H1 (cell line): Measurements from ENCODE around the gene IFT43. TPM values are rescaled to one million over a fixed set of nuclear protein-coding genes. Genes with fewer than 3 reads are reported as not detected.

Experiments used
- BRCA1 ChIP-seq: IDR thresholded peaks from 2 replicates; pipeline ENCODE4 v1.6.1; 2012; ENCODE audit warnings: low read depth, low read length, improper control_type of control experiment
- FOSL1 ChIP-seq: IDR thresholded peaks from 2 replicates; pipeline ENCODE4 v1.6.1; 2011; ENCODE audit warnings: mild to moderate bottlenecking, low read depth, low read length, moderate library complexity; ENCODE audit not compliant: insufficient read depth
- polyA plus RNA-seq, 7 experiments: library from polyadenylated mRNA; depleted of rRNA in 3 of 7; stranded (reverse) in 5 of 7; unstranded in 2 of 7; fragments of >200 nt in 5 of 7; fragments of 200-250 nt in 2 of 7; gene quantifications; 1 replicate in 5 of 7; 2 replicates in 1 of 7; 4 replicates in 1 of 7; pipeline versions ENCODE4 v1.2.1 to v1.2.3, GENCODE V29; 2011 to 2013; ENCODE audit warnings: missing spikeins in 2 of 7, mixed read lengths in 2 of 7
- total RNA-seq: library from RNA; stranded (reverse); fragmentation: NEBNext Ultra II Directional; extraction: Animal tissue kit (Norgen Biotek cat#: 25700); gene quantifications from 2 replicates; pipeline ENCODE4 v1.2.1, GENCODE V29; 2021
- TF ChIP-seq, protein P1 (sequence below): IDR thresholded peaks from 2 replicates; pipeline ENCODE4 v1.6.1; 2011; ENCODE audit warnings: low read depth, mild to moderate bottlenecking, low read length; ENCODE audit not compliant: insufficient read depth

Gene IFT43
- total and polyA plus RNA-seq, 2 of the 8 experiments (the other 6 are each of a cell fraction or from before 2014, with no cell fraction given), result 17.0 to 20.8 TPM

DNA sequence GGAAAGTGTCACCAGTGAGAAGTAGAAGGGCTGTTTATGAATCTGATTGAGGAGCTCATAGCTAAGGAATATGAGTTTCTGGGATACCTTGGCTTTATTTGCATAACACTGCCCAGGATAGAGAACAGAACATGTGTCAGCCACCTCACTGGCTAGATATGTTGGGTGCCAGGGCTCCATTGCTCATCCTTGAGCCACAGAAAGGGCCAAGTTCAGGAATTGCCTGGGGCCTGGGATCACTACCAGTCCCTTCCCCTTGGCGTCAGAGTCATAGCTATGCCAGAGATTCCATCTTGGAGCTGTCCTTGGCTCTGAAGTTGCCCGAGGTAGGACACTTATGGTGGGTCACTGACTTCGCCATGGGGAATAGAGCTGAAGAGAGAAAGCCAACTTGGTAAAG lies 49.0 kb downstream of the IFT43 start (continued):
- TF ChIP-seq, protein P1, sequence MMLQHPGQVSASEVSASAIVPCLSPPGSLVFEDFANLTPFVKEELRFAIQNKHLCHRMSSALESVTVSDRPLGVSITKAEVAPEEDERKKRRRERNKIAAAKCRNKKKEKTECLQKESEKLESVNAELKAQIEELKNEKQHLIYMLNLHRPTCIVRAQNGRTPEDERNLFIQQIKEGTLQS, result no peak
- TF ChIP-seq FOSL1 (no peak), BRCA1 (no peak)
